Measurements from ENCODE around the gene MEX3A.

DNA sequence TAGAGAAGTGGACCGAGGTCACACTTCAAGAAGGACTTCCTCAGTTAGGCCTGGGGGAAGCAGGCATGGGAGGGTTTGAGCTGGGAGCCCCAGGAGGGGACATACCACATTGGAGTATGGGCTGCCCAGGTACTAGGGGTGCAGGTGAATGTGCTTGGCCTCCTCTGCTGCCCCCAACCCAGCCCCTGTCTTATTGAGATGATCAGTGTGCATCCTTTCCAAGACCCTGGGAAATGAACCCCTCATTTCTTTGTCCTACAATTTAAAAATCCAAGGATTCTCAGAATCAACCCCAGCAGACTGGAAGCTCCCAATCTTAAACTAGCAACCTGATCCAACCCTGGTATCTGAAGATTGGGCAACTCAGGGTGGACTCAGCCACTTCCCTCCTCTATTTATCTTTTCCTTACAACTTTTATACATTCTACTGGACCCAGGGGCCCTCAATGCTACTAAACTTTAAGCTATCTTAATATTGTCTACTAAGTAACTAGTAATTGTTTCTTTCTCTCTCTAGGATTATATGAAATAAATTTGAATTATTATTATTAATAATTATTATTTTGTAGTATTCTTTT lies 9.1 kb downstream of the MEX3A start:
- TF ChIP-seq CTCF (IDR thresholded peaks at IDR 0.05) (no peak), POLR2AphosphoS5 (IDR thresholded peaks at IDR 0.05) (no peak), POLR2A (IDR thresholded peaks at IDR 0.05) (no peak)
